IMR-90 (cell line): ENCODE results near the gene CST9. TPM values are rescaled to one million over a fixed set of nuclear protein-coding genes. Genes with fewer than 3 reads are reported as not detected.

Experiments
- ATAC-seq: fragments of 200-7000 bp; cut with Tn5 transposase; 2 replicates; pipeline ENCODE4 v1.9.1; 2020; ENCODE audit warnings: low read depth, mild to moderate bottlenecking, moderate library complexity
- BruUV-seq: library from RNA; stranded (reverse); fragments of 400-500 nt; replicated peaks from 2 replicates; lab custom pipeline; 2021; lab: Mats Ljungman, UMichigan
- CTCF ChIA-PET: fragments of 300-600 bp; formaldehyde crosslinking; extraction: SDS; loops from one replicate; lab custom pipeline; 2021; ENCODE audit warnings: antibody characterized with exemption; lab: Yijun Ruan, JAX
- POLR2A ChIA-PET: fragments of 300-600 bp; sonication (Branson Sonifier 250); formaldehyde crosslinking; loops from one replicate; lab custom pipeline; 2022; ENCODE audit warnings: antibody characterized with exemption; ENCODE audit not compliant: unreplicated experiment; lab: Charles Lee
- DNase-seq: peaks from one replicate; pipeline ENCODE4 v3.0.0; 2013
- H2AFZ ChIP-seq: replicated peaks from 2 replicates; pipeline ENCODE3; 2013; ENCODE audit warnings: low read length, mild to moderate bottlenecking; ENCODE audit not compliant: poor library complexity
- H2AK5ac ChIP-seq: 2 replicates; pipeline ENCODE4 v1.6.1; 2013; ENCODE audit warnings: low read depth, low read length, inconsistent platforms
- H2AK9ac ChIP-seq: replicated peaks from 2 replicates; pipeline ENCODE3; 2013; ENCODE audit warnings: mild to moderate bottlenecking, low read depth, low read length, moderate library complexity; ENCODE audit not compliant: poor library complexity
- H2BK120ac ChIP-seq: 2 replicates; pipeline ENCODE4 v1.6.1; 2013; ENCODE audit warnings: low read depth, low read length, inconsistent platforms
- H2BK15ac ChIP-seq: 3 replicates; pipeline ENCODE4 v1.6.1; 2013; ENCODE audit warnings: low read depth, low read length, inconsistent platforms
- H2BK20ac ChIP-seq: 2 replicates; pipeline ENCODE4 v1.6.1; 2013; ENCODE audit warnings: low read depth, mild to moderate bottlenecking, inconsistent platforms, low read length, moderate library complexity
- H2BK5ac ChIP-seq: 2 replicates; pipeline ENCODE4 v1.6.1; 2013; ENCODE audit warnings: mild to moderate bottlenecking, low read depth, low read length, inconsistent platforms; ENCODE audit not compliant: poor library complexity, severe bottlenecking
- H3K14ac ChIP-seq: replicated peaks from 2 replicates; pipeline ENCODE4 v1.6.1; 2013; ENCODE audit warnings: low read depth, low read length, inconsistent platforms
- H3K18ac ChIP-seq: 2 replicates; pipeline ENCODE4 v1.6.1; 2013; ENCODE audit warnings: low read depth, low read length, control low read depth
- H3K23ac ChIP-seq: 2 replicates; pipeline ENCODE4 v1.6.1; 2013; ENCODE audit warnings: low read depth, low read length, inconsistent platforms
- H3K27ac ChIP-seq: 2 replicates; pipeline ENCODE4 v1.5.1; 2013; ENCODE audit warnings: mild to moderate bottlenecking, control low read depth, low read length; ENCODE audit not compliant: insufficient read depth
- H3K27me3 ChIP-seq: 2 replicates; pipeline ENCODE4 v1.6.1; 2013; ENCODE audit warnings: low read length; ENCODE audit not compliant: control insufficient read depth, insufficient read depth
- H3K36me3 ChIP-seq: 2 replicates; pipeline ENCODE4 v1.6.1; 2013; ENCODE audit warnings: low read length, mixed read lengths; ENCODE audit not compliant: control insufficient read depth, insufficient read depth
- H3K4ac ChIP-seq: 2 replicates; pipeline ENCODE4 v1.6.1; 2013; ENCODE audit warnings: low read depth, low read length, inconsistent platforms
- H3K4me1 ChIP-seq: 2 replicates; pipeline ENCODE4 v1.6.1; 2013; ENCODE audit warnings: low read length, mixed read lengths; ENCODE audit not compliant: control insufficient read depth, insufficient read depth
- H3K4me2 ChIP-seq: 2 replicates; pipeline ENCODE4 v1.6.1; 2013; ENCODE audit warnings: low read depth, mild to moderate bottlenecking, control low read depth, low read length, moderate library complexity
- H3K4me3 ChIP-seq: 2 replicates; pipeline ENCODE4 v1.5.1; 2013; ENCODE audit warnings: low read depth, mild to moderate bottlenecking, control low read depth, low read length, moderate library complexity; ENCODE audit not compliant: insufficient read depth
- H3K56ac ChIP-seq: 2 replicates; pipeline ENCODE4 v1.6.1; 2013; ENCODE audit warnings: low read length, inconsistent platforms; ENCODE audit not compliant: insufficient read depth; ENCODE audit errors: extremely low read depth
- H3K79me1 ChIP-seq, 2 experiments: 2 replicates each; pipeline ENCODE4 v1.6.1; 2013; ENCODE audit warnings: low read length in 2 of 2, inconsistent platforms in 1 of 2, low read depth in 1 of 2
- H3K9ac ChIP-seq: 2 replicates; pipeline ENCODE4 v1.6.1; 2013; ENCODE audit warnings: low read depth, low read length, control low read depth
- H3K9me1 ChIP-seq: 2 replicates; pipeline ENCODE4 v1.6.1; 2013; ENCODE audit warnings: low read length, inconsistent platforms; ENCODE audit not compliant: insufficient read depth
- H3K9me3 ChIP-seq: 2 replicates; pipeline ENCODE4 v1.6.1; 2013; ENCODE audit warnings: low read length; ENCODE audit not compliant: control insufficient read depth, insufficient read depth
- H4K20me1 ChIP-seq: 2 replicates; pipeline ENCODE4 v1.6.1; 2013; ENCODE audit warnings: low read length, inconsistent platforms; ENCODE audit not compliant: insufficient read depth
- H4K5ac ChIP-seq: 2 replicates; pipeline ENCODE4 v1.6.1; 2013; ENCODE audit warnings: mild to moderate bottlenecking, low read depth, low read length, control low read depth
- H4K8ac ChIP-seq, 2 experiments: 2 replicates each; pipeline ENCODE4 v1.6.1; 2013; ENCODE audit warnings: low read depth in 2 of 2, low read length in 2 of 2, control low read depth in 1 of 2, inconsistent platforms in 1 of 2
- H4K91ac ChIP-seq: 2 replicates; pipeline ENCODE4 v1.6.1; 2013; ENCODE audit warnings: low read depth, low read length, inconsistent platforms; ENCODE audit not compliant: insufficient read depth
- CEBPB ChIP-seq: IDR thresholded peaks from 2 replicates; pipeline ENCODE4 v1.6.1; 2012; ENCODE audit warnings: low read depth, low read length, improper control_type of control experiment
- FOS ChIP-seq: fragments of 150-350 bp; IDR thresholded peaks from 2 replicates; pipeline ENCODE4 v1.6.1; 2016; ENCODE audit warnings: low read depth, low read length
- MAFK ChIP-seq: IDR thresholded peaks from 2 replicates; pipeline ENCODE4 v1.6.1; 2012; ENCODE audit warnings: low read depth, low read length, improper control_type of control experiment
- MXI1 ChIP-seq: IDR thresholded peaks from 2 replicates; pipeline ENCODE4 v1.6.1; 2012; ENCODE audit warnings: low read depth, mild to moderate bottlenecking, low read length, moderate library complexity, borderline replicate concordance
- POLR2A ChIP-seq: IDR thresholded peaks from 2 replicates; pipeline ENCODE4 v1.6.1; 2012; ENCODE audit warnings: mild to moderate bottlenecking, low read depth, low read length
- RCOR1 ChIP-seq: IDR thresholded peaks from 2 replicates; pipeline ENCODE4 v1.6.1; 2012; ENCODE audit warnings: mild to moderate bottlenecking, low read length, improper control_type of control experiment; ENCODE audit not compliant: insufficient replicate concordance
- RFX5 ChIP-seq: IDR thresholded peaks from 2 replicates; pipeline ENCODE4 v1.8.0; 2012; ENCODE audit warnings: low read depth, mild to moderate bottlenecking, low read length, moderate library complexity
- SMC3 ChIP-seq: fragments of 150-350 bp; IDR thresholded peaks from 2 replicates; pipeline ENCODE4 v1.6.1; 2016; ENCODE audit warnings: low read depth, mild to moderate bottlenecking, antibody characterized with exemption, low read length, moderate library complexity
- WGBS, 2 experiments: methylation state at CpG; one replicate each; pipeline versions ENCODE4 v1.1.5 to v1.1.7; 2013; ENCODE audit warnings: missing lambda C conversion rate in 2 of 2; ENCODE audit not compliant: insufficient read length in 1 of 2; ENCODE audit errors: extremely low coverage in 2 of 2; 5-methylcytosine and 5-hydroxymethylcytosine counted together
- dilution Hi-C: fragments of 300-500 bp; cut with HindIII; formaldehyde crosslinking; loops from one replicate; pipeline ENCODE4 v1.14.3; 2018; ENCODE audit warnings: low sequenced_read_pairs; ENCODE audit not compliant: unreplicated experiment
- in situ Hi-C: fragments of 300-500 bp; cut with MboI; formaldehyde crosslinking; loops from 3 replicates; pipeline ENCODE4 v1.14.3; 2019; ENCODE audit warnings: low sequenced_read_pairs, inconsistent platforms, mixed read lengths
- intact Hi-C: fragments of 100-400 bp; cut with micrococcal nuclease; formaldehyde crosslinking; loops from 2 replicates; pipeline ENCODE4 v1.10.0; 2022
- polyA plus RNA-seq, 3 experiments: library from polyadenylated mRNA; depleted of rRNA; stranded (reverse); fragments of >200 nt; gene quantifications; 2 replicates each; pipeline ENCODE4 v1.2.3, GENCODE V29; 2012; ENCODE audit warnings: low replicate concordance in 1 of 3
- total RNA-seq: library from RNA; depleted of rRNA; stranded (reverse); fragments of >200 nt; gene quantifications from 2 replicates; pipeline ENCODE4 v1.2.3, GENCODE V29; 2012
- TF ChIP-seq, protein P1 (sequence below): conservative IDR thresholded peaks from 2 replicates; pipeline ENCODE4 v1.5.1; 2012; ENCODE audit warnings: mild to moderate bottlenecking, low read depth, low read length, improper control_type of control experiment
- TF ChIP-seq, protein P2 (sequence below): fragments of 150-350 bp; IDR thresholded peaks from 2 replicates; pipeline ENCODE4 v1.6.1; 2016; ENCODE audit warnings: low read depth, mild to moderate bottlenecking, low read length, moderate library complexity, borderline replicate concordance
- TF ChIP-seq, protein P3 (sequence below): fragments of 150-350 bp; IDR thresholded peaks from 2 replicates; pipeline ENCODE4 v1.6.1; 2017; ENCODE audit warnings: mild to moderate bottlenecking, antibody characterized with exemption, low read length, low read depth

Gene CST9
- total and polyA plus RNA-seq, 2 of the 4 experiments (the other 2 are of a cell fraction): not detected

DNA sequence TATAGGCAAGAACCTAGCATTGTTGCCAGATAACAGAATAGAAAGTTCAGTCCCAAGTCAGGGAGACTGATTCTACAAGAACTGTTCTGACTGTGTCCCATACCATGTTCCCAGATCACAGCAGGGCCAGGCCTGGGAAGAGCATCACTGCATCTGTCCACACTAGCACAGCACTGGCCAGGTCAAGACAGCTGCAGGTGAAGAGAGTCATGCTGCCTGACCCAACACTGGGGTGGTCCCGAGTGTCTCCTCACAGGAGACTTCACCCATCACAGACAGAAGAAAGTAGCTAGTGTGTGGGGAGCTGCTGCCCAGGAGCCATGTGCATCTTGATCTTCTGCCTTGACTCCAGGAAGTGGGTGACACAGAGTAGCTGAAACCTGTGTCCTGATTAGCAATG lies 36.1 kb downstream of the CST9 start:
- no peak overlapping the region for H3K27ac ChIP-seq
- H3K56ac ChIP-seq: no peak overlapping the region
- no peak overlapping the region for H3K14ac ChIP-seq
- H4K20me1 ChIP-seq: no peaks in the 10 kb centered on the region
- no peak overlapping the region for H3K4me3 ChIP-seq
- no peak overlapping the region for H2BK20ac ChIP-seq
- ATAC-seq (no peak), DNase-seq (no peak)
- H3K23ac ChIP-seq: no peak overlapping the region
- CTCF ChIA-PET: no interaction called here
- dilution Hi-C loops: no loop called here
- no peak overlapping the region for H2AK9ac ChIP-seq
- H3K79me1 ChIP-seq: no peaks in the 10 kb centered on the region
- H3K9ac ChIP-seq: no peak overlapping the region
- in situ Hi-C loops: no loop called here
- intact Hi-C loops: no loop called here
- no peak overlapping the region for H2BK15ac ChIP-seq
- no peak overlapping the region for H2BK5ac ChIP-seq
- H3K9me1 ChIP-seq: no peaks in the 10 kb centered on the region
- H3K18ac ChIP-seq: no peak overlapping the region
- H3K4ac ChIP-seq: no peak overlapping the region
- TF ChIP-seq RCOR1: no peak
- no peak for TF ChIP-seq POLR2A
- TF ChIP-seq FOS: no peak
- TF ChIP-seq, protein P1, sequence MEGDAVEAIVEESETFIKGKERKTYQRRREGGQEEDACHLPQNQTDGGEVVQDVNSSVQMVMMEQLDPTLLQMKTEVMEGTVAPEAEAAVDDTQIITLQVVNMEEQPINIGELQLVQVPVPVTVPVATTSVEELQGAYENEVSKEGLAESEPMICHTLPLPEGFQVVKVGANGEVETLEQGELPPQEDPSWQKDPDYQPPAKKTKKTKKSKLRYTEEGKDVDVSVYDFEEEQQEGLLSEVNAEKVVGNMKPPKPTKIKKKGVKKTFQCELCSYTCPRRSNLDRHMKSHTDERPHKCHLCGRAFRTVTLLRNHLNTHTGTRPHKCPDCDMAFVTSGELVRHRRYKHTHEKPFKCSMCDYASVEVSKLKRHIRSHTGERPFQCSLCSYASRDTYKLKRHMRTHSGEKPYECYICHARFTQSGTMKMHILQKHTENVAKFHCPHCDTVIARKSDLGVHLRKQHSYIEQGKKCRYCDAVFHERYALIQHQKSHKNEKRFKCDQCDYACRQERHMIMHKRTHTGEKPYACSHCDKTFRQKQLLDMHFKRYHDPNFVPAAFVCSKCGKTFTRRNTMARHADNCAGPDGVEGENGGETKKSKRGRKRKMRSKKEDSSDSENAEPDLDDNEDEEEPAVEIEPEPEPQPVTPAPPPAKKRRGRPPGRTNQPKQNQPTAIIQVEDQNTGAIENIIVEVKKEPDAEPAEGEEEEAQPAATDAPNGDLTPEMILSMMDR: no peak
- TF ChIP-seq CEBPB: no peak
- TF ChIP-seq MAFK: no peak
- TF ChIP-seq MXI1: no peak
- TF ChIP-seq, protein P2, sequence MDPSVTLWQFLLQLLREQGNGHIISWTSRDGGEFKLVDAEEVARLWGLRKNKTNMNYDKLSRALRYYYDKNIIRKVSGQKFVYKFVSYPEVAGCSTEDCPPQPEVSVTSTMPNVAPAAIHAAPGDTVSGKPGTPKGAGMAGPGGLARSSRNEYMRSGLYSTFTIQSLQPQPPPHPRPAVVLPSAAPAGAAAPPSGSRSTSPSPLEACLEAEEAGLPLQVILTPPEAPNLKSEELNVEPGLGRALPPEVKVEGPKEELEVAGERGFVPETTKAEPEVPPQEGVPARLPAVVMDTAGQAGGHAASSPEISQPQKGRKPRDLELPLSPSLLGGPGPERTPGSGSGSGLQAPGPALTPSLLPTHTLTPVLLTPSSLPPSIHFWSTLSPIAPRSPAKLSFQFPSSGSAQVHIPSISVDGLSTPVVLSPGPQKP: no peak
- TF ChIP-seq, protein P3, sequence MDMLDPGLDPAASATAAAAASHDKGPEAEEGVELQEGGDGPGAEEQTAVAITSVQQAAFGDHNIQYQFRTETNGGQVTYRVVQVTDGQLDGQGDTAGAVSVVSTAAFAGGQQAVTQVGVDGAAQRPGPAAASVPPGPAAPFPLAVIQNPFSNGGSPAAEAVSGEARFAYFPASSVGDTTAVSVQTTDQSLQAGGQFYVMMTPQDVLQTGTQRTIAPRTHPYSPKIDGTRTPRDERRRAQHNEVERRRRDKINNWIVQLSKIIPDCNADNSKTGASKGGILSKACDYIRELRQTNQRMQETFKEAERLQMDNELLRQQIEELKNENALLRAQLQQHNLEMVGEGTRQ: no peak
- TF ChIP-seq SMC3: no peak
- no peak for TF ChIP-seq RFX5
- H3K4me2 ChIP-seq: no peak overlapping the region
- no peaks in the 10 kb centered on the region for H3K4me1 ChIP-seq
- H4K8ac ChIP-seq: no peak overlapping the region
- no peaks in the 10 kb centered on the region for H3K9me3 ChIP-seq
- no peak overlapping the region for H2AK5ac ChIP-seq
- no peak overlapping the region for H2AFZ ChIP-seq
- POLR2A ChIA-PET: no interaction called here
- no TSS peak for BruUV-seq
- no CpG with 5 or more reads among the region's 1 CpG for WGBS, 2 experiments
- H4K91ac ChIP-seq: no peak overlapping the region
- H2BK120ac ChIP-seq: no peak overlapping the region
- H3K36me3 ChIP-seq: no peaks in the 10 kb centered on the region
- H4K5ac ChIP-seq: no peak overlapping the region
- peaks cover 3% of the 10 kb centered on the region for H3K27me3 ChIP-seq
